H9 (cell line): ENCODE results near the gene HAO1. TPM values are rescaled to one million over a fixed set of nuclear protein-coding genes. Genes with fewer than 3 reads are reported as not detected.

ENCODE experiments used
- DNase-seq: peaks from one replicate; pipeline ENCODE4 v3.0.0-alpha.2; 2017
- H2AFZ ChIP-seq: one replicate; pipeline ENCODE4 v1.6.1; 2013; ENCODE audit warnings: mild to moderate bottlenecking, low read length, control low read depth, moderate library complexity
- H2AK5ac ChIP-seq: 2 replicates; pipeline ENCODE4 v1.6.1; 2013; ENCODE audit warnings: low read length, control low read depth, mixed read lengths; ENCODE audit not compliant: insufficient read length
- H2BK120ac ChIP-seq: one replicate; pipeline ENCODE4 v1.6.1; 2013; ENCODE audit warnings: low read depth, mild to moderate bottlenecking, low read length, control low read depth, inconsistent platforms; ENCODE audit not compliant: poor library complexity, severe bottlenecking
- H2BK12ac ChIP-seq: 2 replicates; pipeline ENCODE4 v1.6.1; 2013; ENCODE audit warnings: low read length, control low read depth, mixed read lengths, low read depth; ENCODE audit not compliant: insufficient read length
- H2BK15ac ChIP-seq: 2 replicates; pipeline ENCODE4 v1.6.1; 2013; ENCODE audit warnings: low read depth, low read length, control low read depth
- H2BK20ac ChIP-seq: one replicate; pipeline ENCODE4 v1.6.1; 2013; ENCODE audit warnings: low read depth, mild to moderate bottlenecking, low read length, control low read depth, inconsistent platforms; ENCODE audit not compliant: poor library complexity, severe bottlenecking
- H2BK5ac ChIP-seq: 2 replicates; pipeline ENCODE4 v1.6.1; 2013; ENCODE audit warnings: low read length, control low read depth, mixed read lengths; ENCODE audit not compliant: insufficient read length
- H3K14ac ChIP-seq: 2 replicates; pipeline ENCODE4 v1.6.1; 2013; ENCODE audit warnings: low read length, control low read depth; ENCODE audit not compliant: insufficient read depth
- H3K18ac ChIP-seq: 2 replicates; pipeline ENCODE4 v1.6.1; 2013; ENCODE audit warnings: low read depth, mild to moderate bottlenecking, mixed read lengths, low read length, control low read depth; ENCODE audit not compliant: insufficient read length
- H3K23ac ChIP-seq: 2 replicates; pipeline ENCODE4 v1.6.1; 2013; ENCODE audit warnings: low read length, control low read depth, mixed read lengths, low read depth; ENCODE audit not compliant: insufficient read length
- H3K23me2 ChIP-seq: 2 replicates; pipeline ENCODE4 v1.6.1; 2013; ENCODE audit warnings: low read depth, mild to moderate bottlenecking, mixed read lengths, low read length, control low read depth; ENCODE audit not compliant: insufficient read length, poor library complexity, severe bottlenecking
- H3K27ac ChIP-seq: 2 replicates; pipeline ENCODE4 v1.5.1; 2013; ENCODE audit warnings: low read length, control low read depth, mixed read lengths, low read depth; ENCODE audit not compliant: insufficient read length
- H3K27me3 ChIP-seq: 2 replicates; pipeline ENCODE4 v1.6.1; 2013; ENCODE audit warnings: low read length, control low read depth, inconsistent platforms; ENCODE audit not compliant: insufficient read depth
- H3K4ac ChIP-seq: 2 replicates; pipeline ENCODE4 v1.6.1; 2013; ENCODE audit warnings: low read depth, mild to moderate bottlenecking, control low read depth, inconsistent platforms, low read length, moderate library complexity
- H3K4me1 ChIP-seq: 2 replicates; pipeline ENCODE4 v1.6.1; 2013; ENCODE audit warnings: low read length, control low read depth, inconsistent platforms; ENCODE audit not compliant: insufficient read depth
- H3K4me2 ChIP-seq: 2 replicates; pipeline ENCODE4 v1.6.1; 2013; ENCODE audit warnings: low read length, control low read depth, mixed read lengths; ENCODE audit not compliant: insufficient read length, insufficient read depth
- H3K56ac ChIP-seq: 2 replicates; pipeline ENCODE4 v1.6.1; 2013; ENCODE audit warnings: low read depth, mild to moderate bottlenecking, mixed read lengths, low read length, control low read depth; ENCODE audit not compliant: insufficient read length
- H3K79me1 ChIP-seq: 2 replicates; pipeline ENCODE4 v1.6.1; 2013; ENCODE audit warnings: low read depth, mild to moderate bottlenecking, moderate library complexity, low read length, control low read depth, inconsistent platforms; ENCODE audit not compliant: insufficient read depth, poor library complexity, severe bottlenecking
- H3K79me2 ChIP-seq: 2 replicates; pipeline ENCODE4 v1.6.1; 2013; ENCODE audit warnings: low read length, control low read depth, inconsistent platforms; ENCODE audit not compliant: insufficient read depth
- H3K9ac ChIP-seq: 2 replicates; pipeline ENCODE4 v1.6.1; 2013; ENCODE audit warnings: low read length, control low read depth, mixed read lengths; ENCODE audit not compliant: insufficient read length; ENCODE audit errors: extremely low read depth
- H3K9me3 ChIP-seq: one replicate; pipeline ENCODE4 v1.6.1; 2013; ENCODE audit warnings: low read depth, low read length, inconsistent platforms; ENCODE audit not compliant: control insufficient read depth
- H3T11ph ChIP-seq: one replicate; pipeline ENCODE4 v1.6.1; 2013; ENCODE audit warnings: mild to moderate bottlenecking, low read length, control low read depth, inconsistent platforms
- H4K20me1 ChIP-seq: one replicate; pipeline ENCODE4 v1.6.1; 2013; ENCODE audit not compliant: control insufficient read depth, insufficient read length, insufficient read depth
- H4K5ac ChIP-seq: 2 replicates; pipeline ENCODE4 v1.6.1; 2013; ENCODE audit warnings: low read depth, mild to moderate bottlenecking, mixed read lengths, low read length, control low read depth; ENCODE audit not compliant: insufficient read length
- H4K8ac ChIP-seq: replicated peaks from 2 replicates; pipeline ENCODE4 v1.6.1; 2013; ENCODE audit warnings: low read length, control low read depth, mixed read lengths, low read depth; ENCODE audit not compliant: insufficient read length
- H4K91ac ChIP-seq: 2 replicates; pipeline ENCODE4 v1.6.1; 2013; ENCODE audit warnings: low read depth, mild to moderate bottlenecking, moderate library complexity, mixed read lengths, low read length, control low read depth; ENCODE audit not compliant: insufficient read length
- H3K27ac Mint-ChIP-seq, 3 experiments: 2 replicates in 2 of 3; 3 replicates in 1 of 3; pipeline ENCODE4 v1.8.0; 2020 to 2021; ENCODE audit warnings: mixed read lengths in 3 of 3, mild to moderate bottlenecking in 1 of 3, moderate library complexity in 1 of 3
- H3K27me3 Mint-ChIP-seq: 2 replicates; pipeline ENCODE4 v1.8.0; 2021; ENCODE audit warnings: low read depth, mild to moderate bottlenecking, moderate library complexity, mixed read lengths
- H3K36me3 Mint-ChIP-seq, 3 experiments: 2 replicates in 2 of 3; 3 replicates in 1 of 3; pipeline ENCODE4 v1.8.0; 2020 to 2021; ENCODE audit warnings: low read depth in 3 of 3, mixed read lengths in 3 of 3; ENCODE audit not compliant: insufficient read depth in 1 of 3
- H3K4me1 Mint-ChIP-seq, 2 experiments: 2 replicates each; pipeline ENCODE4 v1.8.0; 2020; ENCODE audit warnings: mixed read lengths in 2 of 2
- H3K4me3 Mint-ChIP-seq, 2 experiments: 2 replicates in 1 of 2; 3 replicates in 1 of 2; pipeline ENCODE4 v1.8.0; 2020 to 2021; ENCODE audit warnings: mild to moderate bottlenecking in 2 of 2, mixed read lengths in 2 of 2, moderate library complexity in 1 of 2
- H3K9me3 Mint-ChIP-seq, 2 experiments: 2 replicates in 1 of 2; 3 replicates in 1 of 2; pipeline ENCODE4 v1.8.0; 2020; ENCODE audit warnings: mild to moderate bottlenecking in 2 of 2, mixed read lengths in 2 of 2, moderate library complexity in 1 of 2
- CTCF ChIP-seq: fragments of 200-600 bp; sonication (generic); conservative IDR thresholded peaks from 3 replicates; pipeline ENCODE4 v1.8.0; 2021; ENCODE audit warnings: antibody characterized with exemption, mild to moderate bottlenecking
- WGBS: extraction: QIAGEN DNeasy Blood & Tissue Kit; methylation state at CpG from one replicate; pipeline ENCODE4 v1.1.7; 2013; ENCODE audit warnings: missing lambda C conversion rate, low lambda C conversion rate, mixed read lengths; ENCODE audit not compliant: insufficient read length; ENCODE audit errors: extremely low coverage; 5-methylcytosine and 5-hydroxymethylcytosine counted together
- total RNA-seq: library from RNA; stranded (reverse); gene quantifications from 2 replicates; pipeline ENCODE4 v1.2.1, GENCODE V29; 2021

HAO1 gene
- total RNA-seq, 1 experiment from 2014 or later, result not detected

GRCh38 chr20:7858734-7859250 lies 81.5 kb downstream of the HAO1 start:
- Histone ChIP-seq H3K4me1 (no peaks in the 10 kb centered on the region), H3K9ac (no peak overlapping the region), H3K4ac (no peak overlapping the region), H3K4me2 (peak overlapping the region; percentile 13), H2AK5ac (no peak overlapping the region), H3T11ph (no peak overlapping the region), H2BK20ac (no peak overlapping the region), H3K79me2 (no peaks in the 10 kb centered on the region), H2BK15ac (no peak overlapping the region), H4K8ac (no peak overlapping the region), H3K56ac (no peak overlapping the region), H3K9me3 (no peaks in the 10 kb centered on the region), H2BK120ac (no peak overlapping the region), H2BK12ac (no peak overlapping the region), H3K23ac (no peak overlapping the region), H3K23me2 (no peaks in the 10 kb centered on the region), H4K91ac (no peak overlapping the region), H4K5ac (no peak overlapping the region), H3K27ac (no peak overlapping the region), H3K27me3 (no peaks in the 10 kb centered on the region), H3K14ac (no peak overlapping the region), H4K20me1 (no peaks in the 10 kb centered on the region), H2BK5ac (no peak overlapping the region), H3K18ac (no peak overlapping the region), H3K79me1 (no peaks in the 10 kb centered on the region), H2AFZ (no peak overlapping the region)
- peaks cover 11% of the 10 kb centered on the region in 2 experiments for H3K4me1 Mint-ChIP-seq
- no peak overlapping the region for H3K27ac Mint-ChIP-seq
- no peaks in the 10 kb centered on the region; a peak in 1 of 5 replicates for H3K9me3 Mint-ChIP-seq
- WGBS, result no CpG with 5 or more reads among the region's 4 CpGs
- no peaks in the 10 kb centered on the region for H3K27me3 Mint-ChIP-seq
- DNase-seq, result no peak
- no peak for TF ChIP-seq CTCF
- H3K36me3 Mint-ChIP-seq, result no peaks in the 10 kb centered on the region
- no peak overlapping the region for H3K4me3 Mint-ChIP-seq
